ENCODE results near the gene INO80D. TPM values are rescaled to one million over a fixed set of nuclear protein-coding genes. Genes with fewer than 3 reads are reported as not detected.

The INO80D gene
- total RNA-seq, 4 donors from 2014 or later: 11.0 to 28.6 (median 21.2) TPM

GRCh38 chr2:206071807-206072206, 14.2 kb downstream of the INO80D start:
- Histone ChIP-seq H3K9me3 (no peaks in the 10 kb centered on the region), H3K27ac (no peak overlapping the region), H3K4me1 (peaks cover 0 to 3% (median 0%) of the 10 kb centered on the region in 3 donors), H3K27me3 (no peaks in the 10 kb centered on the region), H3K36me3 (no peaks in the 10 kb centered on the region), H3K4me3 (no peak overlapping the region)
- WGBS, 2 donors (ENCODE audit: low coverage in 1 of 2): 59 to 88% methylated on average over 1 of the region's 1 CpG
- no peak for TF ChIP-seq EP300 (IDR thresholded peaks at IDR 0.05)
- TF ChIP-seq POLR2A (IDR thresholded peaks at IDR 0.05): no peak
- TF ChIP-seq POLR2AphosphoS5 (IDR thresholded peaks at IDR 0.05): no peak
- TF ChIP-seq CTCF (IDR thresholded peaks at IDR 0.05): no peak
- ATAC-seq: no peak

- H3K4me1 ChIP-seq: no peaks in the 10 kb centered on the region
- H3K4me3 ChIP-seq: no peak overlapping the region
- TF ChIP-seq POLR2A (IDR thresholded peaks at IDR 0.05) (no peak), EP300 (IDR thresholded peaks at IDR 0.05) (no peak), CTCF (IDR thresholded peaks at IDR 0.05) (no peak), POLR2AphosphoS5 (IDR thresholded peaks at IDR 0.05) (no peak)
- H3K9me3 ChIP-seq: no peaks in the 10 kb centered on the region
- 80 to 86% methylated on average over 1 to 2 of the region's 2 CpGs for WGBS, 2 donors (ENCODE audit: low coverage in 1 of 2)
- H3K36me3 ChIP-seq: no peaks in the 10 kb centered on the region
- no peaks in the 10 kb centered on the region for H3K27me3 ChIP-seq
- ATAC-seq: no peak
- no peak overlapping the region for H3K27ac ChIP-seq
Measured at GRCh38 chr2:206069417-206069816, 16.6 kb downstream of the INO80D start.

DNA sequence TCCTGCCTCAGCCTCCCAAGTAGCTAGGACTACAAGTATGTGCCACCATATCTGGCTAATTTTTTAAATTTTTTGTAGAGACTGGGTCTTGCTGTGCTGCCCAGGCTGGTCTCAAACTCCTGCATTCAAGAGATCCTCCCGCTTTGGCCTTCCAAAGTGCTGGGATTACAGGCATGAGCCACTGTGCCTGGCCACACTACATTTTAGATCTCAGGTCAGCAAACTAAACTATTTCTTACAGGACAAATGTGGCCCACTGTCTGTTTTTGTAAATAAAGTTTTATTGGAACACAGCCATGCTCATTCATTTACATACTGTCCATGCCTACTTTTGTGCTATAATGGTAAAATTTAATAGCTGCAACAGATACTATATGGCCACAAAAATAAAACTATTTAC, 17.8 kb downstream of the INO80D start:
- H3K36me3 ChIP-seq: peaks cover 0 to 3% of the 10 kb centered on the region in 2 donors
- TF ChIP-seq EP300 (IDR thresholded peaks at IDR 0.05): no peak
- no peak for TF ChIP-seq CTCF (IDR thresholded peaks at IDR 0.05)
- no peak for TF ChIP-seq POLR2A (IDR thresholded peaks at IDR 0.05)
- TF ChIP-seq POLR2AphosphoS5 (IDR thresholded peaks at IDR 0.05): no peak
- H3K4me3 ChIP-seq: no peak overlapping the region
- H3K4me1 ChIP-seq: no peaks in the 10 kb centered on the region
- ATAC-seq: no peak
- no peaks in the 10 kb centered on the region for H3K9me3 ChIP-seq
- no peaks in the 10 kb centered on the region for H3K27me3 ChIP-seq
- H3K27ac ChIP-seq: no peak overlapping the region
- WGBS, 2 donors (ENCODE audit: low coverage in 1 of 2): no CpG with 5 or more reads among the region's 1 CpG

- 86 to 95% methylated on average over 2 of the region's 2 CpGs for WGBS, 2 donors (ENCODE audit: low coverage in 1 of 2)
- H3K27ac ChIP-seq: no peak overlapping the region
- TF ChIP-seq POLR2A (IDR thresholded peaks at IDR 0.05) (no peak), POLR2AphosphoS5 (IDR thresholded peaks at IDR 0.05) (no peak), EP300 (IDR thresholded peaks at IDR 0.05) (no peak), CTCF (IDR thresholded peaks at IDR 0.05) (no peak)
- no peak for ATAC-seq
- no peaks in the 10 kb centered on the region for H3K4me1 ChIP-seq
- H3K9me3 ChIP-seq: no peaks in the 10 kb centered on the region
- peaks cover 0 to 31% of the 10 kb centered on the region in 2 donors for H3K36me3 ChIP-seq
- H3K27me3 ChIP-seq: no peaks in the 10 kb centered on the region
- H3K4me3 ChIP-seq: no peak overlapping the region
Measured at GRCh38 chr2:206064077-206064476, 21.9 kb downstream of the INO80D start.

GRCh38 chr2:206063635-206064034, 22.3 kb downstream of the INO80D start:
- WGBS, 2 donors (ENCODE audit: low coverage in 1 of 2): 89% methylated on average over 1 of the region's 1 CpG; no CpG with 5 or more reads in 1 of the 2 donors

More at GRCh38 chr2:206063635-206064034, 22.3 kb downstream of the INO80D start:
- ATAC-seq: no peak
- Histone ChIP-seq H3K4me3 (no peak overlapping the region), H3K9me3 (no peaks in the 10 kb centered on the region), H3K4me1 (no peaks in the 10 kb centered on the region), H3K27me3 (no peaks in the 10 kb centered on the region), H3K27ac (no peak overlapping the region), H3K36me3 (peaks cover 0 to 35% of the 10 kb centered on the region in 2 donors)
- TF ChIP-seq CTCF (IDR thresholded peaks at IDR 0.05): no peak
- no peak for TF ChIP-seq POLR2AphosphoS5 (IDR thresholded peaks at IDR 0.05)
- no peak for TF ChIP-seq POLR2A (IDR thresholded peaks at IDR 0.05)
- TF ChIP-seq EP300 (IDR thresholded peaks at IDR 0.05): no peak
